ENCODE results near the gene BUD23.
A peak's percentile ranks its signal among the peaks of the same experiment; 100 is the strongest.

BUD23 gene

DNA sequence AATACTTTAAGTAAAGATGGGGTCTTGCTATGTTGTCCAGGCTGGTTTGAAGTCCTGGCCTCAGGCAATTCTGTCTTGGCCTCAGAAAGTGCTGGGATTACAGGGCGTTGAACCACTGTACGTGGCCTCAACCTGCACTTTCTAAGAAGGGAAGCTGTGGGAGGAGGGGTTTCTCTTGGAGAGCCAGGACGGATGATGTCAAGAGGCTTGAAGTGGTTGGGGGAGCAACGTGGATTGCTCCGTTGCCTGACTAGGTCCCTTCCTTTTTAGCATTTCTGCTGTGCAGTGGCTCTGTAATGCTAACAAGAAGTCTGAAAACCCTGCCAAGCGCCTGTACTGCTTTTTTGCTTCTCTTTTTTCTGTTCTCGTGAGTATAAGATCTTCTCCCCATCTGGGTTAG lies 7.2 kb downstream of the BUD23 start:
- Mint-ChIP-seq H3K4me1 (no peaks in the 10 kb centered on the region), H3K36me3 (ENCODE audit: low read depth) (peaks cover 57% of the 10 kb centered on the region), H3K4me3 (no peak overlapping the region), H3K27me3 (ENCODE audit: low read depth, poor library complexity) (peaks cover 2% of the 10 kb centered on the region), H3K9me3 (no peaks in the 10 kb centered on the region), H3K27ac (no peak overlapping the region)
- no peak for TF ChIP-seq CTCF (IDR thresholded peaks at IDR 0.05)
- no peak for DNase-seq

DNA sequence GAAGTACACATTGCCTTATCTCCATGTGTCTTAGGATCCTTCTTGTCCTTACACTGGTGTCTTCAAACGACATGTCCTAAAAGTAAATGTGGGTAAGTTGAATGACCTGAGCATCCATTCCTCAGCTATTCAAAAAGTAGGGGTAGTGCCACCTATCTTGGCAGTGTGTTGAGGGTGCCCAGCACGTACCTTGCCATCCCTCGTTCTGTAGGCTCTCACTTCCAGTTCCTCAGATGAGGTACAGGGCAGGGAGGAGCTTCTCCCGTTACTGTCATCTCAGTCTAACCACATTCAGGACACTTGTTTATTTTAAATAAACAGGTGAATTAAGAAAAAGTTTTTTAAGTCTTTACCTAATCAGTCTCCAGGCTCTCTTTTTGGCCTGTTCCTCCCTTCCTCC lies 13.0 kb downstream of the BUD23 start:
- no peaks in the 10 kb centered on the region for H3K27me3 Mint-ChIP-seq (ENCODE audit: low read depth, poor library complexity)
- peaks cover 38% of the 10 kb centered on the region for H3K36me3 Mint-ChIP-seq (ENCODE audit: low read depth)
- H3K27ac Mint-ChIP-seq = peak overlapping the region; percentile 42
- no peaks in the 10 kb centered on the region for H3K4me1 Mint-ChIP-seq
- H3K4me3 Mint-ChIP-seq = no peak overlapping the region
- TF ChIP-seq CTCF (IDR thresholded peaks at IDR 0.05) = no peak
- H3K9me3 Mint-ChIP-seq = no peaks in the 10 kb centered on the region
- no peak for DNase-seq

GRCh38 chr7:73698410-73698809 lies 15.0 kb downstream of the BUD23 start:
- no peak for TF ChIP-seq CTCF (IDR thresholded peaks at IDR 0.05)
- Mint-ChIP-seq H3K4me3 (no peak overlapping the region), H3K27me3 (ENCODE audit: low read depth, poor library complexity) (peaks cover 6% of the 10 kb centered on the region), H3K4me1 (peaks cover 10% of the 10 kb centered on the region), H3K9me3 (no peaks in the 10 kb centered on the region), H3K36me3 (ENCODE audit: low read depth) (peaks cover 36% of the 10 kb centered on the region), H3K27ac (peak overlapping the region; percentile 48)
- DNase-seq = no peak

GRCh38 chr7:73699370-73700068 lies 16.1 kb downstream of the BUD23 start:
- Mint-ChIP-seq H3K9me3 (no peaks in the 10 kb centered on the region), H3K4me1 (peaks cover 13% of the 10 kb centered on the region), H3K27ac (no peak overlapping the region), H3K4me3 (no peak overlapping the region), H3K36me3 (ENCODE audit: low read depth) (peaks cover 31% of the 10 kb centered on the region), H3K27me3 (ENCODE audit: low read depth, poor library complexity) (peaks cover 6% of the 10 kb centered on the region)
- no peak for DNase-seq
- no peak for TF ChIP-seq CTCF (IDR thresholded peaks at IDR 0.05)

DNA sequence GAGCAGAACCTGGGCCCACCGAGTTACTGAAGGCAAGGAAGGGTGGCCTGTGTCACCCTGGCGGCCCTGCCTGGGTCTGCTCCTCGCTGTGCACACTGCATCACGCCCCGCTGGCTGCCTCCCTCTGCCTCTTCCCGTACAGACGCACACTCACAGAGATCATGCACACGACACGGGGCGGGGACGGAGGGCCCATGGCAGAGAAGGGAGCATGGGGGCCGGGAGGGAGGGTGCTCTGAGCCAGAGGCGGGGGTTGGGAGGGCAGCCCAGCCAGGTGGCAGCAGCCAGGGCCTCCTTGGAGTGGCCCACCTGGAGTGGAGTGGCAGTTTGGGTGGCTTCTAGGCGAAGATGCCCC lies 16.6 kb downstream of the BUD23 start:
- Mint-ChIP-seq H3K27ac (no peak overlapping the region), H3K4me3 (no peak overlapping the region)
- no peak for DNase-seq

More for the DNA sequence above, 16.6 kb downstream of the BUD23 start:
- H3K4me1 Mint-ChIP-seq = peaks cover 13% of the 10 kb centered on the region
- no peaks in the 10 kb centered on the region for H3K9me3 Mint-ChIP-seq
- peaks cover 28% of the 10 kb centered on the region for H3K36me3 Mint-ChIP-seq (ENCODE audit: low read depth)
- peaks cover 6% of the 10 kb centered on the region for H3K27me3 Mint-ChIP-seq (ENCODE audit: low read depth, poor library complexity)
- TF ChIP-seq CTCF (IDR thresholded peaks at IDR 0.05) = no peak

All from nephron progenitor cell (in vitro differentiated cells).